NCI-H2196 treated with DMSO at 0.1 percent for 48 hours (cell line): Measurements from ENCODE around the gene ZNF48.
A peak's percentile ranks its signal among the peaks of the same experiment; 100 is the strongest.

Source experiments
- DNase-seq: peaks from one replicate; lab custom pipeline; 2025; ENCODE audit not compliant: unreplicated experiment; lab: John Stamatoyannopoulos, UW

The ZNF48 gene

GRCh38 chr16:30395155-30395991 lies at the start of gene ZNF48:
TSS of gene ZNF48 (plus strand) at chr16:30395420. CDS start at chr16:30395795, 375 bp downstream.
- peak; percentile 81 for DNase-seq

DNA sequence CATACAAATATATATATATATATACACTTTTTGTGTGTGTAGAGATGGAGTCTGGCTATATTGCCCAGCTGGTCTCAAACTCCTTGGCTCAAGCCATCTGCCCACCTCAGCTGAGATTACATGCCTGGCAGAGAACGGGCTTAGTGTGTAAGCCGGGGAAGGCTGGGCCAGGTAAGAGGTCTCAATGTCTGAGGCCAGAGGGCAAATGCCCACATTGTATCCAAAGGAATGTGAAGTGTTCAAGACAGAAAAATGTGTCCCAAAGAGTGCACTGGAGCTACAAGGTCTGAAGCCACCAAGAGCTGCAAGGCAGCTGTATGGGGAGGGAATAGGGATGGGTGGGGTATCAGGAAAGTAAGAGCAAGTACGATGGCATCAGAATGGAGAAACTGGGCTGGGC lies 48.9 kb upstream of the ZNF48 start:
- DNase-seq = no peak

DNA sequence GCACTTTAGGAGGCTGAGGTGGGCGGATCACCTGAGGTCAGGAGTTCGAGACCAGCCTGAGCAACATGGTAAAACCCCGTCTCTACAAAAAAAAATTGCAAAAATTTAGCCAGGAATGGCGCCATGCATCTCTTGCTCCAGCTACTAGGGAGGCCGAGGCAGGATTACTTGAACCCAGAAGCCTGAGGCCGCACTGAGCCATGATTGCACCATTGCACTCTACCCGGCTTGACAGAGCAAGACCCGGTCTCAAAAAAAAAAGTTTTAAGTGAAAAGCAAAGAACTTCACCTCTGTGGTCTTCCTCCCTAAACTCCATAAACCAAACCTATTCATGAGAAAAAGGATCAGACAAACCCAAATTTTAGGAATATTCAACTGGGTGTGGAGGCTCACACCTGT lies 47.1 kb upstream of the ZNF48 start:
- DNase-seq = no peak

DNA sequence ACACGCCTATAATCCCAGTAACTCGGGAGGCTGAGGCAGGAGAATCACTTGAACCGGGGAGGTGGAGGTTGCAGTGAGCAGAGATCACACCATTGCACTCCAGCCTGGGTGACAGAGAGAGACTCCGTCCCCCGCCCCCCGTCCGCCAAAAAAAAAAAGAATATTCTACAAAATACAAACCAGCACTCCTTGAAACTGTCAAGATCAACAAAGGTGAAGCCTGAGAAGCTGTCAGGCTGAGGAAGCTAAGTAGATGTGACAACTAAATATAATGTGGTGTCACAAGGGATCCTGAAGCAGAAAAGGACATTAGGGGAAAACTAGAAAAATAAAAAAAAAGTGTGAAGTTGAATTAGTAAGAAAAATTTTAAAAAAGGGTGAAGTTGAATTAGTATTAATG lies 46.3 kb upstream of the ZNF48 start:
- DNase-seq = no peak

DNA sequence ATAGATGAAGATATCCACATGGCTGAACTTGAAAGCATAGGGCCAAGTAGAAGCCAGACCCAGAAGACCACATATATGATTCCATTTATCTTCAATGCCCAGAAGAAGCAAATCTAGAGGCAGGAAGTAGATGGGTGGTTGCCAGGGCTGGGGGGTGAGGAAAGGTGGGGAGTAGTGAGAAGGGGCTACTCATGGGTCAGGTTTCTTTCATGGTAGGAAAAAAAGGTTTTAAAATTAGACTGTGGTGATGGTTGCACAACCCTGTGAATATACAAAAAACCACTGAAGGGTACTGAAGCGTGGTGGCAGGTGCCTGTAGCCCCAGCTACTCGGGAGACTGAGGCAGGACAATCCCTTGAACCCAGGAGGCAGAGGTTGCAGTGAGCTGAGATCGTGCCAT lies 45.5 kb upstream of the ZNF48 start:
- DNase-seq = no peak

- DNase-seq = no peak
These were observed 44.9 kb upstream of the ZNF48 start for GRCh38 chr16:30350134-30350871.

DNA sequence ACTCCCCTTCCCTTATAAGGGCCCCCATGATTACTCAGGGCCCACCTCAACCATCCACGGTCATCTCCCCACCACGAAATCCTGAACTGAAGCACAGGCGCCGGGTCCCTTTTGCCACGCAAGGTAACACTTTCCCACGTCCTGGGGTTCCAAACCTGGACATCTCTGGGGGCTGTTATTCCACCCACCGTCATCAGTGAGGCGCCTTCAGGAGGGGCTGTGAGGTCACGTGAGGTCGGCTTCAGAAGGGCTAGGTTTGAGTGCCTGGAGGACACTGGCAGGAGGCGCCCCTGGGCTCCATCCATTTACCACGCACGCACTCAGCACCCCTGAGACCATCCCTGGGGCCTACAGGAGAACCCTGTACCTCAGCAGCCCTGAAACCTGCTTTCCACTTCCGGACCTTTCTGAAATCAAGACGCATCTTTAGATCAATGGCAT lies 44.2 kb upstream of the ZNF48 start:
- DNase-seq = no peak

DNA sequence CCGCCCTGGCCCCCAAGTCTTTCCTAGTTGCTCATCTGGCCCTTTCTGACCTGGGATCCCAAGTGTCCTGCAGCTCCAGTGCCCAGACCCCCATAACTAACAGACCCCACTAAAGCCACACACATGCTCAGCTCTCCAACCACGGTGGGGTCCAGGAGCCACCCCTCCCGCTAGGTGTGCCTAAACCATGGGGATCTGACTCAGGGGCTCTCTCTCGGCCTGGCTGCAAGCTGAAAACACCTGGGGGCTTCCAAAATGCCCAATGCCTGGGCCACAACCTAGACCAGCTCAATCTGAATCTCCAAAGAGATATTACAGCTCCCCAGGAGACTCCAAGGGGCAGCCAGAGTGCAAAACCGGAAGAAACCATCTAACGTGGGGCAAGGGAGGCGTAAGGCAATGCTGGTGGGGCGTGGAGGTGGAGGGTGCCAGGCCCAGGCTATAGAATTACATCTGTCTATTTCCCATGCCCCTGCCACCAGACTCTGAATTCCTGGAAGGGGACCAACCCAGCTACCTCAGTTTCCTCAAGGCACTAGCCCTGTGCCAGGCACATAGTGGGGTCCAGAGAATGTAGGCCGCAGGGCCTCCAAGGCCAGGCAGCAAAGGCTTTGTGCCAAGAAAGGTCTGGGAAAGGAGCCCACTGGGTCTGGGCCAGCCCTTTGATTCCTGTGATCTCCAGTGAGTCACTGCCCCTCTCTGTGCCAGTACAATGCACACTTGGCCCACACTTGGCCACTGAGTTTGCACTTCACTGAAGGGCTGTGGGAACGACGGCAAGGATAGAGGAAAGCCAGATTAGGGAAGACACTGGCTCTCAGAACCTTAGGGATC lies 43.4 kb upstream of the ZNF48 start:
- peak; percentile 43 for DNase-seq

GRCh38 chr16:30352488-30353401 lies 42.5 kb upstream of the ZNF48 start:
- no peak for DNase-seq

- no peak for DNase-seq
These were observed 41.6 kb upstream of the ZNF48 start for GRCh38 chr16:30353438-30354129.

GRCh38 chr16:30354423-30355143 lies 40.6 kb upstream of the ZNF48 start:
- no peak for DNase-seq

DNA sequence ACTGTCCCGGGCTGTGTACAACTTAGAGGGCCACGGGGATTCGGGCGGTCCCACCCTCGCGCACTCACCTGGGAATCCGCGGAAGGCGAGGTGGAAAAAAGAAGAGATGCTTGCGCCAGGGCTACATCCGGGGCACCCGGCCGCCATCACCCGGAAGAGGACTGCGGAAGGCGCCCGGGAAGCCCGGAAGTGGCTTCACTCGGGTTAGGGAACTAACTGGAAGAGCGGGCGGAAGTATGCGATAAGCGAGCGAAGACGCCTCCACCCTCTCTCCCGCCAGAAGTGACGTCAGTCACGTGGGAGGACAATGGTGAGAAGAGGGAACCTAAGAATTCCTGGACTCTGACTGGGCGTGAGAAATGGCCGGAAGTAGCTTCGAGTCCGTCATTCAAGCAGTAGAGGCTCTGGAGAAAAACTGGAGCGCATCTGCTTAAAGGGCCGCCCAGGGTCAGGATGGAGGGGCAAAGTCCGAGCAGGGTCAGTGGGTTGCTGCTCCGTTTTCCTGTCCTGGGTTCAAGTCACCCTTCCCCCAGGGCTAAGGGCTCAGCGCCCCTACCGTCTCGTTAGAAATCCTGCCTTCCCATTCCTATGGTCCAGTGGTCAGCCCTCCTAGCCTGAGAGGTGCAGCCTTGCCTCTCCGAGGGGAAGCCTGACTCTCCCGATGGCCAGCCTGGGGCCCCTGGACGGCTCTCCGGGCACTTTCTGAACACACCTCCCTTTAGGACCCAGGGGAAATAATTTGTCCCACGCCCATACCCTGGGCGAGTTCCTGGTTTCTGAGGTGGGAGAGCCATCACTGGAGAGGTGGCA lies 39.9 kb upstream of the ZNF48 start, which contains the start of gene CD2BP2:
Gene CD2BP2, minus strand, starts transcription at position 165 of the 810 bp plus-strand sequence. CDS start 627 bp downstream, outside the sequence.
- DNase-seq = peak; percentile 97

GRCh38 chr16:30355954-30356308 lies 39.3 kb upstream of the ZNF48 start:
- no peak for DNase-seq

GRCh38 chr16:30356401-30357084 lies 38.7 kb upstream of the ZNF48 start:
- peak; percentile 70 for DNase-seq

- DNase-seq = no peak
These were observed 38.0 kb upstream of the ZNF48 start for GRCh38 chr16:30357085-30357714.

DNA sequence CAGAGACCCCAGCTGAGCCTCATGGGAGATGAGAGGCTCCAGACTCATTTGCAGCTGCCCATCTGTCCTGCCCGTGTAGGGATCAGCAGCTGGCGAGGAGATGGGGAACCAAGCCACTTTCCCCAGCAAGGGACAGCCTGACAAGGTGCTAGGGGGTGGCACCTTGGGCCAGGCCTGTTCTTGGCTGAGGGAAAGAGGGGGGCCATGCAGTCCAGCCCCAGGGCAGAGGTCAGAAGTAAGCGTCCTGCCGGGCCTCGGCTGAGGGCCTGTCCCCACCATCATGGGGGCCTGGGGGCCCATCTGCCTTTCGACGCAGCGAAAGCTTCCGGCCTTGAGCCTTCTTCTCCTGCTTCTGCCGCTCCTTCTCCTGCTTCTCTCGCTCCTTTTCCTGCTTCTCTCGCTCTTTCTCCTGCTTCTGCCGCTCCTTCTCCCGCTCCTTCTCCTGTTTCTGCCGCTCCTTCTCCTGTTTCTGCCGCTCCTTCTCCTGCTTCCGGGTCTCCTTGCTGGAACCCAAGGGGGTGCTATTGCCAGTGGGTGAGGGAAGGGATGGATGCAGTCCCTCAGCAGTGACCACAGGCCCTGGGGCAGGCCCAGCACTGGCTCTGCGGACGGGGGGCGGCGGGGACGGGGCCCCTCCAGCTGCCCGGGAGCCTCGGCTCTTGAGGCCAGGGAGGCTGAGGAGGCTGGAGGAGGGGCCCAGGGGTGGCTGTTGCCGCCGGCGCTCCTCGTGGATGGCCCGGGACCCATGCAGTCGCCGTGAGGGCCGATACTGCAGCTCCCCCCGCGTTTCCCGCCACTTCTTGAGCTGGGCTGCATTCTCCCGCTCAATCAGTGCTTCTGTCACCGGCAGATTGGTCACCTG lies 37.3 kb upstream of the ZNF48 start:
- no peak for DNase-seq
